ENCODE measurements around the gene PAWR. TPM values are rescaled to one million over a fixed set of nuclear protein-coding genes. Genes with fewer than 3 reads are reported as not detected.

The PAWR gene
- total and polyA plus RNA-seq, 10 of the 15 experiments (the other 5 are each of a cell fraction or from before 2014, with no cell fraction given), result 8.1 to 70.6 (median 24.2) TPM

GRCh38 chr12:79591988-79592387 is 98.8 kb downstream of the PAWR start:
- Histone ChIP-seq H3K27ac (ENCODE audit: control insufficient read depth, insufficient read depth) (no peak overlapping the region), H3K9me3 (replicated peaks; ENCODE audit: control insufficient read depth, insufficient read depth, low read length) (no peaks in the 10 kb centered on the region), H3K4me2 (ENCODE audit: control insufficient read depth, insufficient read depth) (no peak overlapping the region), H3K4me1 (ENCODE audit: control insufficient read depth, insufficient read depth, low read length) (no peaks in the 10 kb centered on the region), H4K20me1 (ENCODE audit: control insufficient read depth, insufficient read depth) (no peaks in the 10 kb centered on the region), H2AFZ (ENCODE audit: control insufficient read depth, low read depth, low read length) (no peak overlapping the region), H3K27me3 (replicated peaks in 1 of 2; ENCODE audit: control insufficient read depth in 2 of 2, insufficient read depth in 2 of 2, low read length in 1 of 2) (no peaks in the 10 kb centered on the region), H3K36me3 (ENCODE audit: control insufficient read depth in 2 of 2, insufficient read depth in 2 of 2, low read length in 1 of 2) (peaks cover 0 to 2% of the 10 kb centered on the region in 2 experiments; a peak in 2 of 4 replicates), H3K4me3 (no peak overlapping the region), H3K9ac (ENCODE audit: control insufficient read depth, insufficient read depth, low read length) (no peak overlapping the region), H3K79me2 (ENCODE audit: control insufficient read depth, insufficient read depth, low read length) (no peaks in the 10 kb centered on the region)
- ATAC-seq, result no peak
- no peak for TF ChIP-seq YBX1 (IDR thresholded peaks at IDR 0.05)
- no peak for TF ChIP-seq POU2F2 (IDR thresholded peaks at IDR 0.05; ENCODE audit: borderline replicate concordance, low read depth, low read length)
- no peak for TF ChIP-seq ZNF384 (IDR thresholded peaks at IDR 0.05; ENCODE audit: borderline replicate concordance, low read depth, low read length)
- TF ChIP-seq MAX (IDR thresholded peaks at IDR 0.05; ENCODE audit: low read depth, low read length), result no peak
- TF ChIP-seq FOXK2 (IDR thresholded peaks at IDR 0.05), result no peak
- TF ChIP-seq CHD4 (IDR thresholded peaks at IDR 0.05), result no peak
- no peak for TF ChIP-seq HDGF (IDR thresholded peaks at IDR 0.05)
- intact Hi-C loops (cut with micrococcal nuclease; ENCODE audit: unreplicated experiment) (no loop called here), in situ Hi-C loops (cut with MboI) (no loop called here)
- ChIA-PET RAD21 (ENCODE audit: unreplicated experiment) (interaction anchor here (1.3 to 1.6 kb wide), 2 partner anchors 94 to 97 kb away, joined by 3 read pairs; no protein-coding TSS in a partner anchor), SMC1A (ENCODE audit: uncharacterized antibody, unreplicated experiment) (no interaction called here), POLR2A (no interaction called here), CTCF (no interaction called here)
- WGBS (ENCODE audit: insufficient coverage, insufficient replicate concordance, low lambda C conversion rate, missing lambda C conversion rate), result 95% methylated on average over 1 of the region's 1 CpG
- FAIRE-seq, result no peak
- DNase-seq (ENCODE audit: low read depth, low spot score), result no peak
- no TSS peak for BruUV-seq (replicated peaks)

- intact Hi-C loops (cut with micrococcal nuclease; ENCODE audit: unreplicated experiment), result no loop called here
- no TSS peak for BruUV-seq (replicated peaks)
- ChIA-PET CTCF (no interaction called here), RAD21 (ENCODE audit: unreplicated experiment) (no interaction called here), SMC1A (ENCODE audit: uncharacterized antibody, unreplicated experiment) (no interaction called here), POLR2A (interaction anchor here (0.8 to 1.1 kb wide), 2 partner anchors 98 to 100 kb away, joined by 3 read pairs; partner anchors contain the start of gene PAWR)
- WGBS (ENCODE audit: insufficient coverage, insufficient replicate concordance, low lambda C conversion rate, missing lambda C conversion rate), result 100% methylated on average over 2 of the region's 2 CpGs
- DNase-seq (ENCODE audit: low read depth, low spot score) (no peak), FAIRE-seq (no peak), ATAC-seq (no peak)
- no peaks in the 10 kb centered on the region for H4K20me1 ChIP-seq (ENCODE audit: control insufficient read depth, insufficient read depth)
- H3K9me3 ChIP-seq (replicated peaks; ENCODE audit: control insufficient read depth, insufficient read depth, low read length), result no peaks in the 10 kb centered on the region
- in situ Hi-C loops (cut with MboI), result no loop called here
- no peak overlapping the region for H3K27ac ChIP-seq (ENCODE audit: control insufficient read depth, insufficient read depth)
- TF ChIP-seq ATF3 (IDR thresholded peaks at IDR 0.05; ENCODE audit: borderline replicate concordance, extremely low read depth, low read depth, low read length) (no peak), NR2F1 (conservative IDR thresholded peaks at IDR 0.05) (no peak), ESRRA (IDR thresholded peaks at IDR 0.05; ENCODE audit: low read length) (no peak), HDGF (IDR thresholded peaks at IDR 0.05) (no peak), ZBTB4 (CRISPR knock-in tag; IDR thresholded peaks at IDR 0.05) (no peak), ZNF622 (IDR thresholded peaks at IDR 0.05) (no peak), SPI1 (IDR thresholded peaks at IDR 0.05; ENCODE audit: borderline replicate concordance, insufficient read depth, low read depth, low read length) (no peak), POU2F2 (IDR thresholded peaks at IDR 0.05; ENCODE audit: borderline replicate concordance, low read depth, low read length) (no peak)
- no peaks in the 10 kb centered on the region for H3K79me2 ChIP-seq (ENCODE audit: control insufficient read depth, insufficient read depth, low read length)
- no peak overlapping the region for H2AFZ ChIP-seq (ENCODE audit: control insufficient read depth, low read depth, low read length)
- H3K4me3 ChIP-seq, result no peak overlapping the region
- H3K4me2 ChIP-seq (ENCODE audit: control insufficient read depth, insufficient read depth), result no peak overlapping the region
- H3K36me3 ChIP-seq (ENCODE audit: control insufficient read depth in 2 of 2, insufficient read depth in 2 of 2, low read length in 1 of 2), result peaks cover 0 to 2% of the 10 kb centered on the region in 2 experiments; a peak in 2 of 4 replicates
- H3K27me3 ChIP-seq (replicated peaks in 1 of 2; ENCODE audit: control insufficient read depth in 2 of 2, insufficient read depth in 2 of 2, low read length in 1 of 2), result no peaks in the 10 kb centered on the region
- no peak overlapping the region for H3K9ac ChIP-seq (ENCODE audit: control insufficient read depth, insufficient read depth, low read length)
- H3K4me1 ChIP-seq (ENCODE audit: control insufficient read depth, insufficient read depth, low read length), result no peaks in the 10 kb centered on the region
Measured at GRCh38 chr12:79590751-79591150, 100.0 kb downstream of the PAWR start.
